Effector memory CD8-positive, alpha-beta T cell (primary cell): ENCODE results near the gene LDLRAD4.

Source experiments
- ATAC-seq: fragments of 150-1000 bp; cut with Tn5 transposase; replicated peaks from 2 replicates; pipeline ENCODE4 v1.10.0; 2021; ENCODE audit warnings: mild to moderate bottlenecking, moderate library complexity
- DNase-seq, 3 experiments: peaks; one replicate each; pipeline ENCODE4 v3.0.0; 2021
- H3K27ac Mint-ChIP-seq, 2 donors: one replicate each; pipeline ENCODE4 v1.8.0; 2022; ENCODE audit warnings: mild to moderate bottlenecking in 2 of 2, mixed read lengths in 2 of 2, moderate library complexity in 2 of 2
- H3K27me3 Mint-ChIP-seq, 2 donors: one replicate each; pipeline ENCODE4 v1.8.0; 2022; ENCODE audit warnings: mixed read lengths in 2 of 2
- H3K36me3 Mint-ChIP-seq: one replicate; pipeline ENCODE4 v1.8.0; 2022; ENCODE audit warnings: mild to moderate bottlenecking, moderate library complexity, mixed read lengths; ENCODE audit not compliant: insufficient read depth
- H3K4me1 Mint-ChIP-seq, 2 donors: one replicate each; pipeline ENCODE4 v1.8.0; 2022; ENCODE audit warnings: low read depth in 2 of 2, mixed read lengths in 2 of 2
- H3K4me3 Mint-ChIP-seq, 2 donors: one replicate each; pipeline ENCODE4 v1.8.0; 2022; ENCODE audit warnings: mild to moderate bottlenecking in 2 of 2, mixed read lengths in 2 of 2, moderate library complexity in 2 of 2
- H3K9me3 Mint-ChIP-seq, 2 donors: one replicate each; pipeline ENCODE4 v1.8.0; 2022; ENCODE audit warnings: mixed read lengths in 2 of 2
- total RNA-seq, 9 experiments: gene quantifications; one replicate each; lab custom pipeline; 2026; lab: John Stamatoyannopoulos, UW

Gene LDLRAD4
- total RNA-seq, result 33.4 to 371 (median 66.5) reads per million in 9 experiments

GRCh38 chr18:13218368-13218991, at the start of gene LDLRAD4:
Gene LDLRAD4, plus strand, starts transcription at chr18:13218760.
- no peaks in the 10 kb centered on the region for H3K36me3 Mint-ChIP-seq
- peaks cover 0 to 8% of the 10 kb centered on the region in 2 donors for H3K4me1 Mint-ChIP-seq
- H3K9me3 Mint-ChIP-seq, result no peaks in the 10 kb centered on the region
- H3K27me3 Mint-ChIP-seq, result peaks cover 50 to 85% of the 10 kb centered on the region in 2 donors
- H3K4me3 Mint-ChIP-seq, result peak within 1 kb of the TSS; percentile 43 to 45
- H3K27ac Mint-ChIP-seq, result no peak within 1 kb of the TSS
- DNase-seq, result no peak
- peak; percentile 19 for ATAC-seq

DNA sequence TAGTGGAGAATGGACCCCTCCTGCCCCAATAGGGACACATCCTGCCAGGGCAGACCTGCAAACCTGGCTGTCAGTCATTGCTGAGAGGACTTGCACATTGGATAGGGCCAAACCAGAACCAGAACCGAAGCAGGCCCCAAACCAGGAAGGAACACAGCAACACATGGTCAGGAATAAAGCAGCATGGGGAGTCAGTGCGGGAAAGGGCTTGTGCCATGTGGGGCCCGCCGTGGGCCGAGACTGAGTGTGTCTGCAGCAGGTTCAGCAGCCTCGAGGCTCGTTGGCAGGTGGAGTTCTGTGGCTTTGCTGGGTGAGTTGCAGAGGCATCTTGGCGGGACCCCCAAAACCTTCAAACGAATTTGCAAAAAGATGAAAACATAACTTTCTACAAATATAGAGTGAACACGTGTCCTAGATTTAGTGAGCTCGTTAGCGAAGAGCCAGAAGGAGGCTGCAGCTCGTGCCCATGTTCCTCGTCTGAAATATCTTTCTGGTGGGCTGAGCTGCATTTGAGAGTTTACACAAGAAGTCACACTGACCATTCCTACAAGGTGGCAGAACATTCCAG, 44.9 kb upstream of the LDLRAD4 start:
- Mint-ChIP-seq H3K36me3 (peaks cover 7% of the 10 kb centered on the region), H3K9me3 (no peaks in the 10 kb centered on the region), H3K4me3 (no peak overlapping the region), H3K27ac (peak overlapping the region in 1 of 2 donors; percentile 35), H3K4me1 (peaks cover 9 to 11% of the 10 kb centered on the region in 2 donors), H3K27me3 (peaks cover 16 to 31% of the 10 kb centered on the region in 2 donors)
- ATAC-seq (no peak), DNase-seq (no peak)

DNA sequence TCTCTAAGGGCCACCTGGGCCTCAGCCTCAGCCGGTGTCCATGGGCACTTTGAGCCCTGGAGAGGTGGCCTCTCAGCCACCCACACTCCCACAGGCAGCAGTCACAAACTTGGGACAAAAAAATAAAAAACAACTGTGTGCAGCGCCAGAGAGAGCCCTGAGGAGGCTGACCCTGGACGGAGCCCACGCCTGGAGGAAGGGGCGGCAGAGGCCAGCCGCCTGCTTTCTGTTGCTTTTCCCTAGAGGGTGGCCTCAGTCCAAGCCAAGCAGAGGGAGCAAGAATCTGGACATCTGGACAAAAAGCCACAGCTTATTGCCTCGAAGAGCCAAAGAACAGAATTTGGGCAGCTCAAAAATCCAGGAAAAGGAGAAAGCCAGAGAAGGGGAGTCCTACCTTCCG, 43.3 kb upstream of the LDLRAD4 start:
- no peak for ATAC-seq
- H3K27ac Mint-ChIP-seq, result no peak overlapping the region
- peaks cover 9 to 11% of the 10 kb centered on the region in 2 donors for H3K4me1 Mint-ChIP-seq
- H3K4me3 Mint-ChIP-seq, result no peak overlapping the region
- H3K27me3 Mint-ChIP-seq, result peaks cover 10 to 15% of the 10 kb centered on the region in 2 donors
- H3K9me3 Mint-ChIP-seq, result no peaks in the 10 kb centered on the region
- peaks cover 4% of the 10 kb centered on the region for H3K36me3 Mint-ChIP-seq
- no peak for DNase-seq

GRCh38 chr18:13175754-13176210, 42.8 kb upstream of the LDLRAD4 start:
- Mint-ChIP-seq H3K4me3 (no peak overlapping the region), H3K9me3 (no peaks in the 10 kb centered on the region), H3K27ac (peak overlapping the region in 1 of 2 donors; percentile 95), H3K4me1 (peaks cover 9 to 11% of the 10 kb centered on the region in 2 donors), H3K36me3 (peaks cover 4% of the 10 kb centered on the region), H3K27me3 (peaks cover 9 to 14% of the 10 kb centered on the region in 2 donors)
- no peak for DNase-seq
- no peak for ATAC-seq

DNA sequence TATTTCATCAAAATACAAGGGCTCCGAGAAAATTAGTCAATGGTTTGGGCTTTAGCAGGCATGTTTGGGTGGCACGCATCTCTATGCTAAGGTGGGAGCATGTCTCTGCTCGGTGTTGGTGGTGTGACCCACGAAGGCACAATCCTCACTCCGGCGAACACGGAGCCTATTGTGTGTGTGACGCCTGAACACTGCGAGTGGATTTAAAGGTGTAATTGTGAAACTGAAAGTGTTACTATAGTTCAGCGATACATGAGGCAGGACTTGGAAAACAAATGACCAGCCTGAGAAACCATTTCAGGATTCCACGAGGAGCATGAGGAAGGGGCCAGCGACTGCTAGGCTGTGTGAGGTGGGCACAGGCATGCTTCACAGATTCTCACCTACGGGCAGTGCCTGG, 41.7 kb upstream of the LDLRAD4 start:
- Mint-ChIP-seq H3K27ac (peak overlapping the region; percentile 84 to 95), H3K4me3 (peak overlapping the region; percentile 78 to 90), H3K4me1 (peaks cover 9 to 11% of the 10 kb centered on the region in 2 donors), H3K9me3 (no peaks in the 10 kb centered on the region), H3K36me3 (peaks cover 4% of the 10 kb centered on the region), H3K27me3 (peaks cover 12 to 15% of the 10 kb centered on the region in 2 donors)
- ATAC-seq (peak; percentile 54), DNase-seq (peak in 1 of 3 experiments; percentile 10)

- Mint-ChIP-seq H3K4me1 (peaks cover 9 to 11% of the 10 kb centered on the region in 2 donors), H3K27me3 (peaks cover 24 to 25% of the 10 kb centered on the region in 2 donors), H3K36me3 (peaks cover 7% of the 10 kb centered on the region), H3K27ac (peak overlapping the region in 1 of 2 donors; percentile 41), H3K9me3 (no peaks in the 10 kb centered on the region), H3K4me3 (peak overlapping the region in 1 of 2 donors; percentile 90)
- ATAC-seq, result no peak
- DNase-seq, result no peak
These were observed 40.4 kb upstream of the LDLRAD4 start for GRCh38 chr18:13178197-13178596.

GRCh38 chr18:13178976-13179375, 39.6 kb upstream of the LDLRAD4 start:
- Mint-ChIP-seq H3K4me1 (peaks cover 9 to 11% of the 10 kb centered on the region in 2 donors), H3K27me3 (peaks cover 28 to 29% of the 10 kb centered on the region in 2 donors), H3K4me3 (no peak overlapping the region), H3K36me3 (peaks cover 7% of the 10 kb centered on the region), H3K9me3 (no peaks in the 10 kb centered on the region), H3K27ac (peak overlapping the region in 1 of 2 donors; percentile 25)
- ATAC-seq, result no peak
- no peak for DNase-seq

- Mint-ChIP-seq H3K9me3 (no peaks in the 10 kb centered on the region), H3K27ac (no peak overlapping the region), H3K4me3 (no peak overlapping the region), H3K36me3 (peaks cover 5% of the 10 kb centered on the region), H3K27me3 (peaks cover 35 to 36% of the 10 kb centered on the region in 2 donors), H3K4me1 (peaks cover 9 to 11% of the 10 kb centered on the region in 2 donors)
- DNase-seq, result no peak
- no peak for ATAC-seq
These were observed 38.9 kb upstream of the LDLRAD4 start for GRCh38 chr18:13179566-13180113.

- H3K9me3 Mint-ChIP-seq, result no peaks in the 10 kb centered on the region
- H3K36me3 Mint-ChIP-seq, result peaks cover 3% of the 10 kb centered on the region
- peaks cover 37 to 41% of the 10 kb centered on the region in 2 donors for H3K27me3 Mint-ChIP-seq
- H3K4me1 Mint-ChIP-seq, result peaks cover 9 to 11% of the 10 kb centered on the region in 2 donors
- no peak for ATAC-seq
- no peak overlapping the region for H3K27ac Mint-ChIP-seq
- no peak for DNase-seq
- H3K4me3 Mint-ChIP-seq, result no peak overlapping the region
These were observed 37.8 kb upstream of the LDLRAD4 start for GRCh38 chr18:13180614-13181375.

DNA sequence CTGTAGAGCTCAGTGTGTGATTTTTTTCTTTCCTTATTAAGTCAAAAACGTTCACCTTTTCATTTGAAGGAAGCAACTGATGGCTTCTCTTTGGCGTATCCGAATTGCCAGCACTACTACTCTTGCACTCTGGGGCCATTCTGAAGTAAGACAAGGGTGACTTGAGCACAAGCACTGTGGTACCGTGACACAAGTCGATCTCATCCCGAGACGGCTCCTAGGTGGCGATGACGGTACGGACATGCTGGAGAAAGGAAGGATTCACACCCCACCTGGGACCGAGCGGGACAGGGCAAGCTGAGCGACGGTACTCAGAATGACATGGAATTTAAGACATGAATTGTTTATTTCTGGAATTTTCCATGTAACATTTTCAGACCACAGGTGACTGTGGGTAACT, 36.8 kb upstream of the LDLRAD4 start:
- Mint-ChIP-seq H3K4me1 (peaks cover 5% of the 10 kb centered on the region in 2 donors), H3K9me3 (no peaks in the 10 kb centered on the region), H3K27me3 (peaks cover 37 to 41% of the 10 kb centered on the region in 2 donors), H3K36me3 (peaks cover 3% of the 10 kb centered on the region), H3K27ac (no peak overlapping the region), H3K4me3 (no peak overlapping the region)
- DNase-seq (no peak), ATAC-seq (no peak)

GRCh38 chr18:13183359-13183758, 35.2 kb upstream of the LDLRAD4 start:
- Mint-ChIP-seq H3K4me3 (no peak overlapping the region), H3K9me3 (no peaks in the 10 kb centered on the region), H3K27me3 (peaks cover 41 to 43% of the 10 kb centered on the region in 2 donors), H3K27ac (no peak overlapping the region), H3K4me1 (no peaks in the 10 kb centered on the region), H3K36me3 (peaks cover 3% of the 10 kb centered on the region)
- ATAC-seq, result no peak
- no peak for DNase-seq

- ATAC-seq (no peak), DNase-seq (no peak)
- peaks cover 3% of the 10 kb centered on the region for H3K36me3 Mint-ChIP-seq
- no peaks in the 10 kb centered on the region for H3K9me3 Mint-ChIP-seq
- peaks cover 41 to 43% of the 10 kb centered on the region in 2 donors for H3K27me3 Mint-ChIP-seq
- H3K27ac Mint-ChIP-seq, result no peak overlapping the region
- H3K4me1 Mint-ChIP-seq, result no peaks in the 10 kb centered on the region
- H3K4me3 Mint-ChIP-seq, result no peak overlapping the region
These were observed 34.8 kb upstream of the LDLRAD4 start for GRCh38 chr18:13183790-13184189.

- Mint-ChIP-seq H3K9me3 (no peaks in the 10 kb centered on the region), H3K27ac (no peak overlapping the region), H3K36me3 (peaks cover 3% of the 10 kb centered on the region), H3K4me3 (no peak overlapping the region), H3K27me3 (peaks cover 41 to 43% of the 10 kb centered on the region in 2 donors), H3K4me1 (no peaks in the 10 kb centered on the region)
- DNase-seq (no peak), ATAC-seq (no peak)
These were observed 34.2 kb upstream of the LDLRAD4 start for GRCh38 chr18:13184396-13184795.
